A549 (cell line): ENCODE measurements around the gene DHX15.

Source experiments
- CBX2 ChIP-seq: fragments of 200-600 bp; sonication (generic); IDR thresholded peaks from 2 replicates; pipeline ENCODE4 v1.6.1; 2016; ENCODE audit warnings: low read depth, mild to moderate bottlenecking, borderline replicate concordance
- EP300 ChIP-seq, 2 experiments: fragments of >200 bp; sonication (Bioruptor Twin); formaldehyde crosslinking; IDR thresholded peaks; 2 replicates in 1 of 2; 3 replicates in 1 of 2; pipeline ENCODE4 v1.6.1; 2016 to 2017
- HEYL ChIP-seq: fragments of 250-450 bp; sonication (Bioruptor Pico); IDR thresholded peaks from 2 replicates; pipeline ENCODE4 v1.8.0; 2021; ENCODE audit warnings: mild to moderate bottlenecking, moderate library complexity
- MAFK ChIP-seq: fragments of 450-650 bp; IDR thresholded peaks from 2 replicates; pipeline ENCODE4 v1.6.1; 2014; ENCODE audit not compliant: partially characterized antibody
- MAZ ChIP-seq: fragments of 150-350 bp; IDR thresholded peaks from 2 replicates; pipeline ENCODE4 v1.6.1; 2014; ENCODE audit warnings: antibody characterized with exemption, low read depth, low read length, borderline replicate concordance
- POLR2A ChIP-seq: IDR thresholded peaks from 2 replicates; pipeline ENCODE4 v1.6.1; 2012; ENCODE audit warnings: mild to moderate bottlenecking, low read length
- POLR2AphosphoS2 ChIP-seq: conservative IDR thresholded peaks from 2 replicates; pipeline ENCODE4 v1.6.1; 2012; ENCODE audit warnings: low read length, improper control_type of control experiment, inconsistent platforms
- RCOR1 ChIP-seq: fragments of 150-350 bp; IDR thresholded peaks from 2 replicates; pipeline ENCODE4 v1.6.1; 2014; ENCODE audit warnings: antibody characterized with exemption, low read length, low read depth
- TF ChIP-seq, protein P1 (sequence below): fragments of >200 bp; sonication (Bioruptor Twin); formaldehyde crosslinking; IDR thresholded peaks from 3 replicates; pipeline ENCODE4 v1.5.1; 2016
- TF ChIP-seq, protein P2 (sequence below): IDR thresholded peaks from 2 replicates; pipeline ENCODE4 v1.6.1; 2012; ENCODE audit warnings: low read depth, borderline replicate concordance
- TF ChIP-seq, protein P3 (sequence below): fragments of 250-450 bp; sonication (Bioruptor Pico); IDR thresholded peaks from 2 replicates; pipeline ENCODE4 v1.5.0; 2021; ENCODE audit warnings: mild to moderate bottlenecking, moderate library complexity, borderline replicate concordance
- TF ChIP-seq, protein P4 (sequence below): IDR thresholded peaks from 2 replicates; pipeline ENCODE4 v1.6.1; 2012
- TF ChIP-seq, protein P5 (sequence below): fragments of 200-600 bp; sonication (generic); IDR thresholded peaks from 2 replicates; pipeline ENCODE4 v1.6.1; 2016; ENCODE audit warnings: antibody characterized with exemption, mild to moderate bottlenecking, moderate library complexity
- TF ChIP-seq, protein P6 (sequence below): fragments of 450-650 bp; IDR thresholded peaks from 2 replicates; pipeline ENCODE4 v1.6.1; 2014; ENCODE audit warnings: antibody characterized with exemption

DNA sequence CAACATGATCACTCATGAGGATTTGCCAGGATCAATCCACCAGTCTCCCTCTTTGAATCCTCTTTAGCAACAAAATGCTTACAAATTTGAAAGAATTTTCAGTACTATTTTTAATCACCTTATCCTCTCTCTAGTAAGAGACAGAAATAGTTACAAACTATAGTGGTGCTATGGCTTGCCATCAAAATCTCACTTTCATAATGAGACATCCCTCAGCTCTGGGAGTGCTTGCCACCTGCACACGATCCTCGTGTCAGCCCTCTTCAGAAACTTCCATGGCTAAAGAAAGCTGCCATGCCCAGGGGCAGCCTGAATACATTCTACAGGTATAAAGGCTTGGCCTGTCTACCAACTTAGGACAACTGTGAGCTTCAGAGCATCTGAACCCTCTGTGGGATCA lies 5.1 kb upstream of the DHX15 start:
- TF ChIP-seq MAFK (no peak), POLR2A (no peak), POLR2AphosphoS2 (no peak), HEYL (no peak), RCOR1 (no peak), EP300 (IDR thresholded peaks at IDR 0.05) (no peak), MAZ (no peak), CBX2 (no peak)
- TF ChIP-seq, protein P1, sequence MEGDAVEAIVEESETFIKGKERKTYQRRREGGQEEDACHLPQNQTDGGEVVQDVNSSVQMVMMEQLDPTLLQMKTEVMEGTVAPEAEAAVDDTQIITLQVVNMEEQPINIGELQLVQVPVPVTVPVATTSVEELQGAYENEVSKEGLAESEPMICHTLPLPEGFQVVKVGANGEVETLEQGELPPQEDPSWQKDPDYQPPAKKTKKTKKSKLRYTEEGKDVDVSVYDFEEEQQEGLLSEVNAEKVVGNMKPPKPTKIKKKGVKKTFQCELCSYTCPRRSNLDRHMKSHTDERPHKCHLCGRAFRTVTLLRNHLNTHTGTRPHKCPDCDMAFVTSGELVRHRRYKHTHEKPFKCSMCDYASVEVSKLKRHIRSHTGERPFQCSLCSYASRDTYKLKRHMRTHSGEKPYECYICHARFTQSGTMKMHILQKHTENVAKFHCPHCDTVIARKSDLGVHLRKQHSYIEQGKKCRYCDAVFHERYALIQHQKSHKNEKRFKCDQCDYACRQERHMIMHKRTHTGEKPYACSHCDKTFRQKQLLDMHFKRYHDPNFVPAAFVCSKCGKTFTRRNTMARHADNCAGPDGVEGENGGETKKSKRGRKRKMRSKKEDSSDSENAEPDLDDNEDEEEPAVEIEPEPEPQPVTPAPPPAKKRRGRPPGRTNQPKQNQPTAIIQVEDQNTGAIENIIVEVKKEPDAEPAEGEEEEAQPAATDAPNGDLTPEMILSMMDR, result no peak
- TF ChIP-seq, protein P2, sequence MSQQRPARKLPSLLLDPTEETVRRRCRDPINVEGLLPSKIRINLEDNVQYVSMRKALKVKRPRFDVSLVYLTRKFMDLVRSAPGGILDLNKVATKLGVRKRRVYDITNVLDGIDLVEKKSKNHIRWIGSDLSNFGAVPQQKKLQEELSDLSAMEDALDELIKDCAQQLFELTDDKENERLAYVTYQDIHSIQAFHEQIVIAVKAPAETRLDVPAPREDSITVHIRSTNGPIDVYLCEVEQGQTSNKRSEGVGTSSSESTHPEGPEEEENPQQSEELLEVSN, result no peak
- TF ChIP-seq, protein P3, sequence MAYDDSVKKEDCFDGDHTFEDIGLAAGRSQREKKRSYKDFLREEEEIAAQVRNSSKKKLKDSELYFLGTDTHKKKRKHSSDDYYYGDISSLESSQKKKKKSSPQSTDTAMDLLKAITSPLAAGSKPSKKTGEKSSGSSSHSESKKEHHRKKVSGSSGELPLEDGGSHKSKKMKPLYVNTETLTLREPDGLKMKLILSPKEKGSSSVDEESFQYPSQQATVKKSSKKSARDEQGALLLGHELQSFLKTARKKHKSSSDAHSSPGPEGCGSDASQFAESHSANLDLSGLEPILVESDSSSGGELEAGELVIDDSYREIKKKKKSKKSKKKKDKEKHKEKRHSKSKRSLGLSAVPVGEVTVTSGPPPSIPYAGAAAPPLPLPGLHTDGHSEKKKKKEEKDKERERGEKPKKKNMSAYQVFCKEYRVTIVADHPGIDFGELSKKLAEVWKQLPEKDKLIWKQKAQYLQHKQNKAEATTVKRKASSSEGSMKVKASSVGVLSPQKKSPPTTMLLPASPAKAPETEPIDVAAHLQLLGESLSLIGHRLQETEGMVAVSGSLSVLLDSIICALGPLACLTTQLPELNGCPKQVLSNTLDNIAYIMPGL, result no peak
- TF ChIP-seq, protein P4, sequence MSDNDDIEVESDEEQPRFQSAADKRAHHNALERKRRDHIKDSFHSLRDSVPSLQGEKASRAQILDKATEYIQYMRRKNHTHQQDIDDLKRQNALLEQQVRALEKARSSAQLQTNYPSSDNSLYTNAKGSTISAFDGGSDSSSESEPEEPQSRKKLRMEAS, result no peak
- TF ChIP-seq, protein P5, sequence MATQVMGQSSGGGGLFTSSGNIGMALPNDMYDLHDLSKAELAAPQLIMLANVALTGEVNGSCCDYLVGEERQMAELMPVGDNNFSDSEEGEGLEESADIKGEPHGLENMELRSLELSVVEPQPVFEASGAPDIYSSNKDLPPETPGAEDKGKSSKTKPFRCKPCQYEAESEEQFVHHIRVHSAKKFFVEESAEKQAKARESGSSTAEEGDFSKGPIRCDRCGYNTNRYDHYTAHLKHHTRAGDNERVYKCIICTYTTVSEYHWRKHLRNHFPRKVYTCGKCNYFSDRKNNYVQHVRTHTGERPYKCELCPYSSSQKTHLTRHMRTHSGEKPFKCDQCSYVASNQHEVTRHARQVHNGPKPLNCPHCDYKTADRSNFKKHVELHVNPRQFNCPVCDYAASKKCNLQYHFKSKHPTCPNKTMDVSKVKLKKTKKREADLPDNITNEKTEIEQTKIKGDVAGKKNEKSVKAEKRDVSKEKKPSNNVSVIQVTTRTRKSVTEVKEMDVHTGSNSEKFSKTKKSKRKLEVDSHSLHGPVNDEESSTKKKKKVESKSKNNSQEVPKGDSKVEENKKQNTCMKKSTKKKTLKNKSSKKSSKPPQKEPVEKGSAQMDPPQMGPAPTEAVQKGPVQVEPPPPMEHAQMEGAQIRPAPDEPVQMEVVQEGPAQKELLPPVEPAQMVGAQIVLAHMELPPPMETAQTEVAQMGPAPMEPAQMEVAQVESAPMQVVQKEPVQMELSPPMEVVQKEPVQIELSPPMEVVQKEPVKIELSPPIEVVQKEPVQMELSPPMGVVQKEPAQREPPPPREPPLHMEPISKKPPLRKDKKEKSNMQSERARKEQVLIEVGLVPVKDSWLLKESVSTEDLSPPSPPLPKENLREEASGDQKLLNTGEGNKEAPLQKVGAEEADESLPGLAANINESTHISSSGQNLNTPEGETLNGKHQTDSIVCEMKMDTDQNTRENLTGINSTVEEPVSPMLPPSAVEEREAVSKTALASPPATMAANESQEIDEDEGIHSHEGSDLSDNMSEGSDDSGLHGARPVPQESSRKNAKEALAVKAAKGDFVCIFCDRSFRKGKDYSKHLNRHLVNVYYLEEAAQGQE, result no peak
- TF ChIP-seq, protein P6, sequence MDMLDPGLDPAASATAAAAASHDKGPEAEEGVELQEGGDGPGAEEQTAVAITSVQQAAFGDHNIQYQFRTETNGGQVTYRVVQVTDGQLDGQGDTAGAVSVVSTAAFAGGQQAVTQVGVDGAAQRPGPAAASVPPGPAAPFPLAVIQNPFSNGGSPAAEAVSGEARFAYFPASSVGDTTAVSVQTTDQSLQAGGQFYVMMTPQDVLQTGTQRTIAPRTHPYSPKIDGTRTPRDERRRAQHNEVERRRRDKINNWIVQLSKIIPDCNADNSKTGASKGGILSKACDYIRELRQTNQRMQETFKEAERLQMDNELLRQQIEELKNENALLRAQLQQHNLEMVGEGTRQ, result no peak
